ENCODE data around the gene ZBTB9.
"Not testable (repeated sequence)": the region's sequence is repeated elsewhere in the genome, so short reads cannot be mapped to it uniquely, and the experiment has no call there.

Gene ZBTB9

DNA sequence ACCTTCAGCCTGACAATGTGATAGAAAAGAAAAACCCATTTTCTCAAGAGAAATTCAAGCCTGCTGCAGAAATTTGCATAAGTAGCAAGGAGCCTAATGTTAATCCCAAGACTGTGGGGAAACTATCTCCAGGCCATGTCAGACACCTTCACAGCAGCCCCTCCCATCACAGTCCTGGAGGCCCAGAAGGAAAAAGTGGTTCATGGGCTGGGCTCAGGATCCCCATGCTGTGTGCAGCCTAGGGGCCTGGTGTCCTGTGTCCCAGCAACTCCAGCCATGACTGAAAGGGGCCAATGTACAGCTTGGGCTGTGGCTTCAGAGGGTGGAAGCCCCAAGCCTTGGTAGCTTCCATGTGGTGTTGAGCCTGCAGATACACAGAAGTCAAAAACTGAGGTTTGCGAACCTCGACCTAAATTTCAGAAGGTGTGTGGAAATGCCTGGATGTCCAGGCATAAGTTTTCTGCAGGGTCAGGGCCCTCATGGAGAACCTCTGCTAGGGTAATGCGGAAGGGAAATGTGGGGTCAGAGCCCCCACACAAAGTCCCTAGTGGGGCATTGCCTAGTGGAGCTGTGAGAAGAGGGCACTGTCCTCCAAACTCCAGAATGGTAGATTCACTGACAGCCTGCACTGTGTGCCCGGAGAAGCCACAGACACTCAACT lies 11.8 kb downstream of the ZBTB9 start:
- DNase-seq (ENCODE audit: low read depth): no peak

- no peak for DNase-seq (ENCODE audit: low read depth)
Observed at GRCh38 chr6:33467091-33467490, 12.7 kb downstream of the ZBTB9 start.

GRCh38 chr6:33469661-33470060 lies 15.3 kb downstream of the ZBTB9 start:
- DNase-seq (ENCODE audit: low read depth): no peak

DNA sequence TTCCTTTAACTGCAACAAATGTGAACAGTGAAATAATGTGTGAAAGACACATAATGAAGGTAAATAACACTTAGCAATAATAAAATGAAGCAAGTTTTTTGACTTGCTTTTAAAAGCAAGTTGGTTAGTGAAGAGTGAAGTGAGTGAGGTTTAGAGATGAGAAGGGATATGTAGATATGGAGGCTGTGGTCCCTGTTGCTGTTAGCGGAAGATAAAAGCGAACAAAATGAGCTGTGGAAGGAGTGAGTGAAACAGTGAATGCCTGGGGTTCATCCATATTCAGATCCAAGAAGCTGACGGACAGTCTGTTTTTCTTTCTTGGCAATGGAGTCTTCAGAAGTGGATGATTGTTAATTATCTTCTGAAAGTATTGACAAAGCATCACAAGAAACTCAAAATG lies 23.5 kb downstream of the ZBTB9 start:
- no peak for DNase-seq (ENCODE audit: low read depth)

GRCh38 chr6:33481192-33481591 lies 26.8 kb downstream of the ZBTB9 start:
- no peak for DNase-seq (ENCODE audit: low read depth)

DNA sequence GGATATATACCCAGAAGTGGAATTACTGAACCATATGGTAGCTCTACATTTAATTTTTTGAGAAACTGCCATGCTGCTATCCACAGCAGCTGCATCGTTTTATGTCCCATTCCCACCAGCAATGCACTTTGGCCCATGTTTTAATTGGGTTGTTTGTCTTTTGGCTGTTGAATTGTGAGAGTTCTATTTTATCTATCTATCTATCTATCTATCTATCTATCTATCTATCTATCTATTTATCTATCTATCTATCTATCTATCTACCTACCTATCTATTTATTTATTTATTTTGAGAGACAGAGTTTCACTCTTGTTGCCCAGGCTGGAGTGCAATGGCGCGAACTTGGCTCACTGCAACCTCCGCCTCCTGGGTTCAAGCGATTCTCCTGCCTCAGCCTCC lies 28.2 kb downstream of the ZBTB9 start:
- not testable (repeated sequence) for DNase-seq (ENCODE audit: low read depth)

DNA sequence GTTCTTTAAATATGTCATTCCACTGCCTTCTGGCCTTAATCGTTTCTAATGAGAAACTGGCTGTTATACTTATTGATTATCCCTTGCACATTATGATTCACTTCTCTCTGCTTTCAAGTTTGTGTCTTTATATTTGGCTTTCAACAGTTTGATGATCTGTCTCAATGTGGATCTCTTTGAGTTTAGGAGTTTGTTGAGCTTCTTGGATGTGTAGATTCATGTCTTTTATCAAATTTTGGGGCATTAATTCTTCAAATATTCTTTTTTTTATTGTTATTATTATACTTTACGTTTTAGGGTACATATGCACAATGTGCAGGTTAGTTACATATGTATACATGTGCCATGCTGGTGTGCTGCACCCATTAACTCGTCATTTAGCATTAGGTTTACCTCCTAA lies 29.3 kb downstream of the ZBTB9 start:
- no peak for DNase-seq (ENCODE audit: low read depth)

- not testable (repeated sequence) for DNase-seq (ENCODE audit: low read depth)
Observed at GRCh38 chr6:33484673-33485262, 30.4 kb downstream of the ZBTB9 start.

- not testable (repeated sequence) for DNase-seq (ENCODE audit: low read depth)
Observed at GRCh38 chr6:33485680-33486079, 31.3 kb downstream of the ZBTB9 start.

DNA sequence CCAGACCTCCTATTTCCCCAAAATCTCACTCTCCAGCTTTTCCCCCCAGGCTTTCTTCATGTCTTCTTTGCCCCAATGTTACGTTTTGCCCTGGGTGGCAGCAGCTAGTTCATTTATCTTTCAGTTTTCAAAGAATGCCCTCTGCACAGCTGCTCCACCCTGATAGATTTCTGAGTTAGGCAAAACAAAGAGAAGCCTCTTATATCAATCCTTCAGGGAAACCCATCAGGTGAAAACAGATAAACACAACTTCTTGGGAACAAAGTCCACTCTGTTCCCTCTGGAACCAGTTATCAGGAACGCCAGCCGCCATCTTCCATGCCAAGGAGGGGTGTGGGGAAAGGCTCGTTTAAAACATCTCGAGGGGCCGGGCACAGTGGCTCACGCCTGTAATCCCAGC lies 34.0 kb downstream of the ZBTB9 start:
- no peak for DNase-seq (ENCODE audit: low read depth)

DNA sequence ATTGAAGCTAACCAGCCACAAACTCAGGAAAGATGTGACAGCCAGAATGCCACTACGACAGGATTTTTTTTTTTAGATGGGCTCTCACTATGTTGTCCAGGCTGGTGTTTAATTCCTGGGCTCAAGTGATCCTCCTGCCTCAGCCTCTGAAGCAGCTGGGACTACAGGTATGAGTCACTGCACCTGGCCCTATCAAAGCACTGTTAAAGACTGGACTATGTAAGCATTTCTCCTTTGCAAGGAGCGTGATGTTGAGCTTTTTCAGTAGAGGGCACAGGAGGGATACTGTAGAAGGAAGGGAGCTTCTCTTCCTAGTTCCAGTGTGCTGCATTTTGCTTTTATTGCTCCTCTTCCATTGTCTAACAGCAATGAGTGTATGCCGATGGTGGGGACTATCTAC lies 35.8 kb downstream of the ZBTB9 start:
- DNase-seq (ENCODE audit: low read depth): no peak

DNA sequence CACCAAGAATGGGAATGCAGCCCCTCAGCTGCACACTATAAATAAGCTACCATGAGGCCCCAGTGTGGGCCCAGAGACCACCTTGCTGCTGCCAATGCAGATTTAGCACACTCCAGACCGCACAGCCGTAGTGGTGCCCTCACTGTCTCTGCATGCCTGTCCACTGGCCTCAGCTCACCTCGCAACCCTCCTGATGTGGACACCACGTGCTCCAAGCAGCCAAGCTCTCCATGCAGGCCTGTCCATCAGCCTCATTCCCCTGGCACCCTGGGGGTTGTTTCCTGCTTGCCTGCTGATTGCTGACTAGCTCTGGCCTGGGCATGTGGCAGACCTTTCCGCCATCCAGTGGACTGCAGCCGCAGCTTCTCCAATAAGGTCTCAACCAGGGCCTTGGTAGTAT lies 36.2 kb downstream of the ZBTB9 start:
- no peak for DNase-seq (ENCODE audit: low read depth)

- DNase-seq (ENCODE audit: low read depth): no peak
Observed at GRCh38 chr6:33492093-33492492, 37.7 kb downstream of the ZBTB9 start.

DNA sequence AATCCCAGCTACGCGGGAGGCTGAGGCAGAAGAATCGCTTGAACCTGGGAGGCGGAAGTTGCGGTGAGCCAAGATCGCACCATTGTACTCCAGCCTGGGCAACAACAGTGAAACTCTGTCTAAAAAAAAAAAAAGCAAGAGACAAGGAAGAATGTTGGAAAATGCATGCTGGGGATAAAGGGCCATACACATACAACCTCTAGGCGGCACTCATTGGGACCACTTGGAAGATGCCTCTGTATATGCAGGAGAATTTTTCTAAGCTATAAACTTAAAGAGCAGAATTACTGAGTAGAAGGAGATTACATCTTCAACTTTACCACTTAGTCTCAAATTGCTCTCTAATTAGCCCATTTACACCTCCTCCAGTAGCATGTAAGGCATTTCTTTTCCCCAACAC lies 42.8 kb downstream of the ZBTB9 start:
- DNase-seq (ENCODE audit: low read depth): no peak

DNA sequence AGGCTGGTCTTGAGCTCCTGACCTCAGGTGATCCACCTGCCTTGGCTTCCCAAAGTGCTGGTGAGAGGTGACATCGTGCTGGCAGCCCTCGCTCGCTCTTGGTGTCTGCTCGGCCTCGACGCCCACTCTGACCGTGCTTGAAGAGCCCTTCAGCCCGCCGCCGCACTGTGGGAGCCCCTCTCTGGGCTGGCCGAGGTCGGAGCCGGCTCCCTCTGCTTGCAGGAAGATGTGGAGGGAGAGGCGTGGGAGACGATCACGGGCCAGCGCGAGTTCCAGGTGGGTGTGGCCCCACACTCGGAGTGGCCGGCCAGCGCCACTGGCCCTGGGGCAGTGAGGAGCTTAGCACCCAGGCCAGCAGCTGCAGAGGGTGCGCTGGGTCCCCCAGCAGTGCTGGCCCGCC lies 48.1 kb downstream of the ZBTB9 start:
- no peak for DNase-seq (ENCODE audit: low read depth)

DNA sequence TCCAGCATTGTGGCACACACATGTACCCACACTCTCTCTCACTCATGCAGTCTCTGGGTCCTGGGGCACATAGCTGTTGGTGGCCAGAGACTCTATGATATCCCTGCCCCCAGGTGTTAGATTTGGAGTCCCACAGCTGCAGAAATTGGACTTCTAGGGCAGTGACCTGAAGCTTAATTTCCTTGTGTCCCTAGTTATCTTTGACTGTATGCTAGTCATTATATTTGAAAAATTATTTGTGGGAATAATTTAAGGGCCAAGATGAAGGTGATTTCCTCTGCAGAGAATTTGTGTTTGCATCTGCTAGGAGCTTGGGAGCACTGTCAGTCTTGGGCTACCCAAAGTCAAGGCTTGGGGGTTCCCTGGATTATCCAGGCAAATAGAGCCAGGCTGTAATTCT lies 50.1 kb downstream of the ZBTB9 start:
- DNase-seq (ENCODE audit: low read depth): no peak

DNA sequence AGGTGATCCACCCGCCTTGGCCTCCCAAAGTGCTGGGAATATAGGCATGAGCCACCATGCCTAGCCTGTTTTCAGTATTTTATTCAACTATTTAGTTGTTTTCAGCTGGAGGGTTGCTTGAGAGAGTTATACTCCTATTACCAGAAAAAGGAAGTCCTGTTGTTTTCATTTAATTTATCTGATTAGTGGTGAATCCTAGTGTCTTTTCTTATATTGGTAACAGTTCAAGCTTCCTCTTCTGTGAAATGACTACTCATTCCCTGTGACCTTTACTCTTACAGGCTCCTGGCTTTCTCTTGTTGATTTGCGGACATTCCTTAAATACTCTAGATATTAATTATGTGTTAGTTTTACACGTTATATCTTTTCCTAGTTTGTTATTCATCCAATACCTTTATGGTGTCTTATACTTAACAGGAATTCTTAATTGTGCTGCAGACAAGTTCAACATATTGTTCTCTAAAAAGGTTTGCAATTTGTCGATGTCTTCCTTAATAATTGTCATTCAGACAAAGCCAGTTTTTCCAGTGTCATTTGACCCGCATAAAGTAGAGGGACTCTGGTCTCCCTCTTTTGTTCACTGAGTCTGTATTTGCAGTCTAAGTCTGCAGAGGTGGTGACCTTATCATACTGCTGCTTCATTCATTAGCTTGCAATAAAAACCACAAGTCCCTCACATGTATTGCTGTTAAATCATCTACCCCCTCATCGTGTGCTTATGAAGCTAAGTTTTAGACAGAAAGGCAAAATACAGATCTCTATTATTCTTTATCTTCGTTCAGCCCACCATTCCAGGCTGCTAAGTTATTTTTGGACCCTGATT lies 51.4 kb downstream of the ZBTB9 start:
- DNase-seq (ENCODE audit: low read depth): no peak

All from amniotic epithelial cell (primary cell).